Activated CD4-positive, alpha-beta T cell treated with anti-CD3 and anti-CD28 coated beads for 36 hours (primary cell): ENCODE results near the gene ACOT7. TPM values are rescaled to one million over a fixed set of nuclear protein-coding genes. Genes with fewer than 3 reads are reported as not detected.
"Not testable (repeated sequence)": the region's sequence is repeated elsewhere in the genome, so short reads cannot be mapped to it uniquely, and the experiment has no call there.

ENCODE experiments used
- ATAC-seq: fragments of 200-7000 bp; cut with Tn5 transposase; one replicate; pipeline ENCODE4 v1.10.0; 2021; ENCODE audit warnings: mild to moderate bottlenecking, moderate library complexity
- CTCF ChIA-PET: fragments of 350-600 bp; sonication (Branson Sonifier 250); formaldehyde crosslinking; loops from one replicate; lab custom pipeline; 2021; ENCODE audit warnings: antibody characterized with exemption; lab: Charles Lee
- POLR2A ChIA-PET: fragments of 350-600 bp; sonication (Branson Sonifier 250); formaldehyde crosslinking; loops from one replicate; lab custom pipeline; 2021; ENCODE audit warnings: antibody characterized with exemption, inconsistent platforms; lab: Charles Lee
- DNase-seq: peaks from one replicate; pipeline ENCODE4 v3.0.0-alpha.2; 2020
- H3K27ac Mint-ChIP-seq: one replicate; pipeline ENCODE4 v1.8.0; 2021; ENCODE audit warnings: mixed read lengths
- H3K27me3 Mint-ChIP-seq: one replicate; pipeline ENCODE4 v1.8.0; 2021; ENCODE audit warnings: mixed read lengths
- H3K36me3 Mint-ChIP-seq: one replicate; pipeline ENCODE4 v1.8.0; 2021; ENCODE audit warnings: low read depth, mixed read lengths
- H3K4me1 Mint-ChIP-seq: one replicate; pipeline ENCODE4 v1.8.0; 2021; ENCODE audit warnings: mixed read lengths
- H3K4me3 Mint-ChIP-seq: one replicate; pipeline ENCODE4 v1.8.0; 2021; ENCODE audit warnings: mild to moderate bottlenecking, moderate library complexity, mixed read lengths
- H3K9me3 Mint-ChIP-seq: one replicate; pipeline ENCODE4 v1.8.0; 2021; ENCODE audit warnings: low read depth, mixed read lengths
- intact Hi-C, 2 experiments: fragments of 100-400 bp; cut with DNase I in 1 of 2; cut with micrococcal nuclease in 1 of 2; formaldehyde crosslinking; loops; one replicate each; pipeline versions ENCODE4 v1.14.2 to v1.15.1; 2022 to 2024; cut with DNase I, micrococcal nuclease
- total RNA-seq, 2 experiments: library from RNA; stranded (reverse); gene quantifications; one replicate each; pipeline ENCODE4 v1.2.3, GENCODE V29; 2021

ACOT7 gene
- total RNA-seq, 2 experiments from 2014 or later: 93.8 to 99.2 TPM

GRCh38 chr1:6234502-6235295 is 158.9 kb downstream of the ACOT7 start:
- ATAC-seq (no peak), DNase-seq (no peak)
- H3K4me1 Mint-ChIP-seq: peaks cover 12% of the 10 kb centered on the region
- peaks cover 33% of the 10 kb centered on the region for H3K36me3 Mint-ChIP-seq
- POLR2A ChIA-PET: interaction anchor here (0.6 kb wide), 2 partner anchors 26 to 28 kb away, joined by 3 to 4 read pairs; no protein-coding TSS in a partner anchor
- no peaks in the 10 kb centered on the region for H3K9me3 Mint-ChIP-seq
- peak overlapping the region; percentile 78 for H3K27ac Mint-ChIP-seq
- intact Hi-C loops: loop anchor here (1.0 to 10.0 kb wide), 7 partner anchors 28 to 728 kb away; partner anchors contain the start of genes CAMTA1 (in 1 of the 2), KLHL21 (in 1 of the 2), RNF207 (in 1 of the 2) and RPL22 (in 1 of the 2)
- H3K4me3 Mint-ChIP-seq: peak overlapping the region; percentile 88
- H3K27me3 Mint-ChIP-seq: peaks cover 8% of the 10 kb centered on the region
- CTCF ChIA-PET: interaction anchor here (0.7 to 2.4 kb wide), 5 partner anchors 8 to 109 kb away, joined by 3 to 12 read pairs (median 3); partner anchors contain the start of gene RNF207

GRCh38 chr1:6233376-6233775 is 160.2 kb downstream of the ACOT7 start:
- no peaks in the 10 kb centered on the region for H3K9me3 Mint-ChIP-seq
- intact Hi-C loops: loop anchor here in 1 of 2 experiments (10.0 kb wide), 1 partner anchor 551 kb away; the partner anchor contains the start of gene CAMTA1
- ChIA-PET CTCF (no interaction called here), POLR2A (no interaction called here)
- H3K4me1 Mint-ChIP-seq: peaks cover 12% of the 10 kb centered on the region
- no peaks in the 10 kb centered on the region for H3K27me3 Mint-ChIP-seq
- no peak overlapping the region for H3K4me3 Mint-ChIP-seq
- ATAC-seq (no peak), DNase-seq (no peak)
- no peak overlapping the region for H3K27ac Mint-ChIP-seq
- peaks cover 35% of the 10 kb centered on the region for H3K36me3 Mint-ChIP-seq

GRCh38 chr1:6225651-6226050 is 167.9 kb downstream of the ACOT7 start:
- Mint-ChIP-seq H3K27ac (no peak overlapping the region), H3K4me3 (no peak overlapping the region), H3K27me3 (no peaks in the 10 kb centered on the region), H3K9me3 (no peaks in the 10 kb centered on the region), H3K36me3 (peaks cover 41% of the 10 kb centered on the region), H3K4me1 (no peaks in the 10 kb centered on the region)
- POLR2A ChIA-PET: no interaction called here
- intact Hi-C loops: no loop called here
- ATAC-seq (no peak), DNase-seq (no peak)
- CTCF ChIA-PET: interaction anchor here (0.6 to 1.0 kb wide), 3 partner anchors 9 to 263 kb away, joined by 3 read pairs; no protein-coding TSS in a partner anchor

- Mint-ChIP-seq H3K27ac (no peak overlapping the region), H3K4me1 (no peaks in the 10 kb centered on the region), H3K9me3 (no peaks in the 10 kb centered on the region), H3K27me3 (no peaks in the 10 kb centered on the region), H3K4me3 (no peak overlapping the region), H3K36me3 (peaks cover 41% of the 10 kb centered on the region)
- intact Hi-C loops: no loop called here
- CTCF ChIA-PET: no interaction called here
- ATAC-seq (no peak), DNase-seq (no peak)
- POLR2A ChIA-PET: no interaction called here
Observed at GRCh38 chr1:6224718-6225117, 168.8 kb downstream of the ACOT7 start.

GRCh38 chr1:6223617-6224016 is 169.9 kb downstream of the ACOT7 start:
- POLR2A ChIA-PET: no interaction called here

GRCh38 chr1:6222636-6223035 is 170.9 kb downstream of the ACOT7 start:
- intact Hi-C loops: no loop called here
- ATAC-seq (no peak), DNase-seq (no peak)
- H3K4me3 Mint-ChIP-seq: no peak overlapping the region
- H3K9me3 Mint-ChIP-seq: no peaks in the 10 kb centered on the region
- ChIA-PET POLR2A (no interaction called here), CTCF (no interaction called here)
- H3K27ac Mint-ChIP-seq: no peak overlapping the region
- H3K4me1 Mint-ChIP-seq: no peaks in the 10 kb centered on the region
- peaks cover 41% of the 10 kb centered on the region for H3K36me3 Mint-ChIP-seq
- no peaks in the 10 kb centered on the region for H3K27me3 Mint-ChIP-seq

More at GRCh38 chr1:6223617-6224016, 169.9 kb downstream of the ACOT7 start:
- ATAC-seq: no peak
- Mint-ChIP-seq H3K4me1 (no peaks in the 10 kb centered on the region), H3K27me3 (no peaks in the 10 kb centered on the region), H3K9me3 (no peaks in the 10 kb centered on the region), H3K4me3 (no peak overlapping the region), H3K27ac (no peak overlapping the region), H3K36me3 (peaks cover 41% of the 10 kb centered on the region)
- CTCF ChIA-PET: no interaction called here
- DNase-seq: no peak
- intact Hi-C loops: no loop called here

GRCh38 chr1:6221210-6221784 is 172.3 kb downstream of the ACOT7 start:
- peaks cover 32% of the 10 kb centered on the region for H3K36me3 Mint-ChIP-seq
- H3K4me3 Mint-ChIP-seq: no peak overlapping the region
- CTCF ChIA-PET: interaction anchor here (0.8 kb wide), 1 partner anchor 25 kb away, joined by 4 read pairs; no protein-coding TSS in a partner anchor
- no peak for DNase-seq
- H3K4me1 Mint-ChIP-seq: no peaks in the 10 kb centered on the region
- H3K9me3 Mint-ChIP-seq: no peaks in the 10 kb centered on the region
- POLR2A ChIA-PET: interaction anchor here (0.7 kb wide), 1 partner anchor 94 kb away, joined by 3 read pairs; no protein-coding TSS in a partner anchor
- H3K27ac Mint-ChIP-seq: no peak overlapping the region
- no peak for ATAC-seq
- H3K27me3 Mint-ChIP-seq: no peaks in the 10 kb centered on the region
- intact Hi-C loops: no loop called here

GRCh38 chr1:6220236-6220635 is 173.3 kb downstream of the ACOT7 start:
- no peak overlapping the region for H3K4me3 Mint-ChIP-seq
- POLR2A ChIA-PET: no interaction called here
- ATAC-seq: no peak
- no peak for DNase-seq
- H3K9me3 Mint-ChIP-seq: no peaks in the 10 kb centered on the region
- no peaks in the 10 kb centered on the region for H3K4me1 Mint-ChIP-seq
- intact Hi-C loops: no loop called here
- CTCF ChIA-PET: interaction anchor here (0.6 to 0.8 kb wide), 2 partner anchors 26 to 504 kb away, joined by 3 to 4 read pairs; no protein-coding TSS in a partner anchor
- H3K27me3 Mint-ChIP-seq: peaks cover 2% of the 10 kb centered on the region
- peaks cover 26% of the 10 kb centered on the region for H3K36me3 Mint-ChIP-seq
- H3K27ac Mint-ChIP-seq: no peak overlapping the region

- DNase-seq, intact Hi-C loops, H3K9me3 Mint-ChIP-seq, H3K27ac Mint-ChIP-seq, H3K4me1 Mint-ChIP-seq, H3K4me3 Mint-ChIP-seq, CTCF ChIA-PET, ATAC-seq, H3K27me3 Mint-ChIP-seq: not testable (repeated sequence)
- H3K36me3 Mint-ChIP-seq: peaks cover 25% of the 10 kb centered on the region
- POLR2A ChIA-PET: interaction anchor here (0.6 kb wide), 1 partner anchor 9 kb away, joined by 3 read pairs; no protein-coding TSS in a partner anchor
Observed at GRCh38 chr1:6219641-6220040, 173.9 kb downstream of the ACOT7 start.

- H3K9me3 Mint-ChIP-seq: no peaks in the 10 kb centered on the region
- peaks cover 2% of the 10 kb centered on the region for H3K27me3 Mint-ChIP-seq
- H3K36me3 Mint-ChIP-seq: peaks cover 15% of the 10 kb centered on the region
- ATAC-seq (no peak), DNase-seq (no peak)
- H3K4me1 Mint-ChIP-seq: no peaks in the 10 kb centered on the region
- ChIA-PET CTCF (interaction anchor here (0.6 to 1.9 kb wide), 2 partner anchors 14 to 204 kb away, joined by 3 to 5 read pairs; no protein-coding TSS in a partner anchor), POLR2A (no interaction called here)
- H3K4me3 Mint-ChIP-seq: no peak overlapping the region
- H3K27ac Mint-ChIP-seq: no peak overlapping the region
- intact Hi-C loops: no loop called here
Observed at GRCh38 chr1:6218375-6219164, 175.0 kb downstream of the ACOT7 start.
